Fibroblast of skin of right biceps (primary cell): Measurements from ENCODE around the gene MYO1B.

ENCODE experiments used
- DNase-seq: peaks from one replicate; pipeline ENCODE4 v3.0.0-alpha.2; 2013

Gene MYO1B

GRCh38 chr2:191228333-191228732 is 16.9 kb upstream of the MYO1B start:
- no peak for DNase-seq

GRCh38 chr2:191228861-191229260 is 16.3 kb upstream of the MYO1B start:
- DNase-seq = no peak

- peak; percentile 98 for DNase-seq
These were observed 15.0 kb upstream of the MYO1B start for GRCh38 chr2:191230174-191230573.

GRCh38 chr2:191231995-191232394 is 13.2 kb upstream of the MYO1B start:
- peak; percentile 64 for DNase-seq

- no peak for DNase-seq
These were observed 11.7 kb upstream of the MYO1B start for GRCh38 chr2:191233533-191233932.

- DNase-seq = peak; percentile 61
These were observed 10.8 kb upstream of the MYO1B start for GRCh38 chr2:191234376-191234775.

- no peak for DNase-seq
These were observed 4.3 kb upstream of the MYO1B start for GRCh38 chr2:191240871-191241270.

- no peak for DNase-seq
These were observed 3.8 kb upstream of the MYO1B start for GRCh38 chr2:191241418-191241817.

GRCh38 chr2:191243154-191243553 is 2.0 kb upstream of the MYO1B start:
- no peak for DNase-seq

- no peak for DNase-seq
These were observed 854 bp upstream of the MYO1B start for GRCh38 chr2:191244350-191244749.

- peak; percentile 86 for DNase-seq
These were observed 796 bp downstream of the MYO1B start for GRCh38 chr2:191245869-191246531.

- DNase-seq = peak; percentile 23
These were observed 1.7 kb downstream of the MYO1B start for GRCh38 chr2:191246820-191247380.

GRCh38 chr2:191247381-191248057 is 2.3 kb downstream of the MYO1B start:
- peak; percentile 94 for DNase-seq

GRCh38 chr2:191249156-191249813 is 4.1 kb downstream of the MYO1B start:
- peak; percentile 49 for DNase-seq

- DNase-seq = peak; percentile 62
These were observed 5.2 kb downstream of the MYO1B start for GRCh38 chr2:191250400-191250799.

- DNase-seq = no peak
These were observed 5.8 kb downstream of the MYO1B start for GRCh38 chr2:191250986-191251385.

- peak; percentile 63 for DNase-seq
These were observed 7.5 kb downstream of the MYO1B start for GRCh38 chr2:191252699-191253098.

- peak; percentile 69 for DNase-seq
These were observed 8.3 kb downstream of the MYO1B start for GRCh38 chr2:191253476-191253875.

GRCh38 chr2:191255271-191255670 is 10.1 kb downstream of the MYO1B start:
- peak; percentile 46 for DNase-seq

GRCh38 chr2:191255756-191256312 is 10.6 kb downstream of the MYO1B start:
- no peak for DNase-seq

GRCh38 chr2:191257934-191258333 is 12.7 kb downstream of the MYO1B start:
- DNase-seq = no peak

- DNase-seq = no peak
These were observed 13.8 kb downstream of the MYO1B start for GRCh38 chr2:191258996-191259395.

- DNase-seq = peak; percentile 53
These were observed 17.2 kb downstream of the MYO1B start for GRCh38 chr2:191262436-191262835.
